ENCODE results near the gene CYP26B1.

The CYP26B1 gene

GRCh38 chr2:72135921-72136320 lies 11.7 kb downstream of the CYP26B1 start:
- H3K4me1 Mint-ChIP-seq: peaks cover 4% of the 10 kb centered on the region
- no peak overlapping the region for H3K4me3 Mint-ChIP-seq
- H3K27ac Mint-ChIP-seq: no peak overlapping the region
- TF ChIP-seq CTCF (IDR thresholded peaks at IDR 0.05; ENCODE audit: unreplicated experiment in 3 of 3): no peak
- peaks cover 3% of the 10 kb centered on the region for H3K36me3 Mint-ChIP-seq (ENCODE audit: low read depth)
- no peaks in the 10 kb centered on the region for H3K9me3 Mint-ChIP-seq
- peaks cover 31% of the 10 kb centered on the region for H3K27me3 Mint-ChIP-seq (ENCODE audit: low read depth)

- H3K27me3 Mint-ChIP-seq (ENCODE audit: low read depth): peaks cover 31% of the 10 kb centered on the region
- H3K4me3 Mint-ChIP-seq: no peak overlapping the region
- TF ChIP-seq CTCF (IDR thresholded peaks at IDR 0.05; ENCODE audit: unreplicated experiment in 3 of 3): no peak
Observed at GRCh38 chr2:72134997-72135800, 12.5 kb downstream of the CYP26B1 start.

GRCh38 chr2:72134408-72134996 lies 13.2 kb downstream of the CYP26B1 start:
- TF ChIP-seq CTCF (IDR thresholded peaks at IDR 0.05; ENCODE audit: unreplicated experiment in 3 of 3): no peak
- Mint-ChIP-seq H3K4me1 (peaks cover 18% of the 10 kb centered on the region), H3K36me3 (ENCODE audit: low read depth) (peaks cover 3% of the 10 kb centered on the region), H3K27me3 (ENCODE audit: low read depth) (peaks cover 35% of the 10 kb centered on the region), H3K27ac (no peak overlapping the region), H3K4me3 (no peak overlapping the region), H3K9me3 (no peaks in the 10 kb centered on the region)

More at GRCh38 chr2:72134997-72135800, 12.5 kb downstream of the CYP26B1 start:
- peaks cover 3% of the 10 kb centered on the region for H3K36me3 Mint-ChIP-seq (ENCODE audit: low read depth)
- no peaks in the 10 kb centered on the region for H3K9me3 Mint-ChIP-seq
- no peak overlapping the region for H3K27ac Mint-ChIP-seq
- peaks cover 11% of the 10 kb centered on the region for H3K4me1 Mint-ChIP-seq

- no peak for TF ChIP-seq CTCF (IDR thresholded peaks at IDR 0.05; ENCODE audit: unreplicated experiment in 3 of 3)
- H3K36me3 Mint-ChIP-seq (ENCODE audit: low read depth): peaks cover 3% of the 10 kb centered on the region
- H3K4me3 Mint-ChIP-seq: no peak overlapping the region
- H3K4me1 Mint-ChIP-seq: peaks cover 19% of the 10 kb centered on the region
- H3K27me3 Mint-ChIP-seq (ENCODE audit: low read depth): peaks cover 32% of the 10 kb centered on the region
- H3K9me3 Mint-ChIP-seq: no peaks in the 10 kb centered on the region
- H3K27ac Mint-ChIP-seq: no peak overlapping the region
Observed at GRCh38 chr2:72133721-72134407, 13.8 kb downstream of the CYP26B1 start.

GRCh38 chr2:72132981-72133720 lies 14.5 kb downstream of the CYP26B1 start:
- Mint-ChIP-seq H3K4me1 (peaks cover 19% of the 10 kb centered on the region), H3K27ac (no peak overlapping the region), H3K9me3 (no peaks in the 10 kb centered on the region), H3K36me3 (ENCODE audit: low read depth) (peaks cover 3% of the 10 kb centered on the region), H3K4me3 (no peak overlapping the region), H3K27me3 (ENCODE audit: low read depth) (peaks cover 35% of the 10 kb centered on the region)
- TF ChIP-seq CTCF (IDR thresholded peaks at IDR 0.05; ENCODE audit: unreplicated experiment in 3 of 3): no peak
